ENCODE results near the gene FRY.

GRCh38 chr13:32213626-32214025 is 182.1 kb downstream of the FRY start:
- TF ChIP-seq JUND (IDR thresholded peaks at IDR 0.05) (no peak), CTCF (IDR thresholded peaks at IDR 0.05; ENCODE audit: low read depth, low read length, missing input control) (no peak), HNF4A (conservative IDR thresholded peaks at IDR 0.05) (no peak), ATF3 (IDR thresholded peaks at IDR 0.05) (no peak), YY1 (IDR thresholded peaks at IDR 0.05) (no peak), GABPA (IDR thresholded peaks at IDR 0.05 in 1 of 2, conservative IDR thresholded peaks at IDR 0.05 in 1 of 2) (no peak), MAX (IDR thresholded peaks at IDR 0.05) (no peak), ZBTB33 (IDR thresholded peaks at IDR 0.05) (no peak), REST (IDR thresholded peaks at IDR 0.05) (no peak), FOXA2 (IDR thresholded peaks at IDR 0.05) (no peak), SP1 (IDR thresholded peaks at IDR 0.05) (no peak), TAF1 (conservative IDR thresholded peaks at IDR 0.05) (no peak), RAD21 (IDR thresholded peaks at IDR 0.05) (no peak)
